GM12878 (cell line): Measurements from ENCODE around the gene MAP3K4. TPM values are rescaled to one million over a fixed set of nuclear protein-coding genes. Genes with fewer than 3 reads are reported as not detected.

ENCODE experiments used
- ATAC-seq: fragments of 200-7000 bp; cut with Tn5 transposase; 3 replicates; pipeline ENCODE4 v1.9.1; 2020; ENCODE audit warnings: mild to moderate bottlenecking, moderate library complexity
- BruUV-seq: library from RNA; stranded (reverse); fragments of 400-500 nt; replicated peaks from 2 replicates; lab custom pipeline; 2021; lab: Mats Ljungman, UMichigan
- CTCF ChIA-PET: fragments of 300-600 bp; sonication (Branson Sonifier 250); formaldehyde crosslinking; extraction: SDS; loops from one replicate; lab custom pipeline; 2021; ENCODE audit warnings: inconsistent platforms; lab: Yijun Ruan, JAX
- POLR2A ChIA-PET: fragments of 350-600 bp; formaldehyde crosslinking; extraction: SDS; loops from one replicate; lab custom pipeline; 2021; ENCODE audit warnings: inconsistent platforms; lab: Charles Lee
- RAD21 ChIA-PET: fragments of 300-600 bp; sonication (Branson Sonifier 250); formaldehyde crosslinking; loops from one replicate; lab custom pipeline; 2023; ENCODE audit warnings: antibody characterized with exemption; ENCODE audit not compliant: unreplicated experiment; lab: Charles Lee
- SMC1A ChIA-PET: fragments of 300-600 bp; sonication (Branson Sonifier 250); formaldehyde crosslinking; loops from one replicate; lab custom pipeline; 2023; ENCODE audit not compliant: unreplicated experiment, uncharacterized antibody; lab: Charles Lee
- DNase-seq: peaks from one replicate; pipeline ENCODE4 v3.0.0-alpha.2; 2011; ENCODE audit warnings: low read depth, low spot score
- FAIRE-seq: peaks from 3 replicates; lab custom pipeline; 2011; peaks lifted over from hg19 to GRCh38; lab: Jason Lieb, UNC
- H2AFZ ChIP-seq: 2 replicates; pipeline ENCODE4 v1.6.0; 2011; ENCODE audit warnings: low read depth, low read length, control low read depth; ENCODE audit not compliant: control insufficient read depth
- H3K27ac ChIP-seq: 2 replicates; pipeline ENCODE4 v1.5.1; 2011; ENCODE audit warnings: control low read depth; ENCODE audit not compliant: control insufficient read depth, insufficient read depth
- H3K27me3 ChIP-seq, 2 experiments: replicated peaks in 1 of 2; 2 replicates each; pipeline versions ENCODE4 v1.6.0 to v1.6.1; 2011; ENCODE audit warnings: low read length in 1 of 2; ENCODE audit not compliant: control insufficient read depth in 2 of 2, insufficient read depth in 2 of 2
- H3K36me3 ChIP-seq, 2 experiments: 2 replicates each; pipeline ENCODE4 v1.5.1; 2011; ENCODE audit warnings: low read length in 1 of 2; ENCODE audit not compliant: control insufficient read depth in 2 of 2, insufficient read depth in 2 of 2
- H3K4me1 ChIP-seq: 2 replicates; pipeline ENCODE4 v1.6.1; 2011; ENCODE audit warnings: mild to moderate bottlenecking, low read length, moderate library complexity, mixed read lengths; ENCODE audit not compliant: control insufficient read depth, insufficient read depth
- H3K4me2 ChIP-seq: 2 replicates; pipeline ENCODE4 v1.6.0; 2011; ENCODE audit warnings: control low read depth; ENCODE audit not compliant: control insufficient read depth, insufficient read depth
- H3K4me3 ChIP-seq: fragments of 200-600 bp; sonication (generic); 2 replicates; pipeline ENCODE4 v1.5.1; 2016
- H3K79me2 ChIP-seq: 2 replicates; pipeline ENCODE4 v1.6.0; 2011; ENCODE audit warnings: low read length; ENCODE audit not compliant: control insufficient read depth, insufficient read depth
- H3K9ac ChIP-seq: 2 replicates; pipeline ENCODE4 v1.8.0; 2011; ENCODE audit warnings: low read length, control low read depth, mixed read lengths; ENCODE audit not compliant: control insufficient read depth, insufficient read depth
- H3K9me3 ChIP-seq: replicated peaks from 3 replicates; pipeline ENCODE4 v1.5.1; 2011; ENCODE audit warnings: mild to moderate bottlenecking, low read length; ENCODE audit not compliant: control insufficient read depth, insufficient read depth
- H4K20me1 ChIP-seq: 2 replicates; pipeline ENCODE4 v1.6.0; 2011; ENCODE audit not compliant: control insufficient read depth, insufficient read depth
- CREM ChIP-seq: IDR thresholded peaks from 2 replicates; pipeline ENCODE4 v1.6.1; 2014; ENCODE audit warnings: antibody characterized with exemption, low read depth
- DPF2 ChIP-seq: fragments of 450-650 bp; IDR thresholded peaks from 2 replicates; pipeline ENCODE4 v1.6.1; 2017; ENCODE audit warnings: mild to moderate bottlenecking
- NFYA ChIP-seq: IDR thresholded peaks from 2 replicates; pipeline ENCODE4 v1.6.1; 2011; ENCODE audit warnings: low read depth, mild to moderate bottlenecking, low read length, improper control_type of control experiment, borderline replicate concordance
- NR2C2 ChIP-seq: IDR thresholded peaks from 2 replicates; pipeline ENCODE4 v1.6.1; 2011; ENCODE audit warnings: borderline replicate concordance, low read depth; ENCODE audit not compliant: control insufficient read depth, insufficient read length
- RELA ChIP-seq: fragments of 450-650 bp; IDR thresholded peaks from 2 replicates; pipeline ENCODE4 v1.8.0; 2014; ENCODE audit warnings: borderline replicate concordance; ENCODE audit not compliant: partially characterized antibody
- RUNX3 ChIP-seq: IDR thresholded peaks from 2 replicates; pipeline ENCODE4 v1.6.1; 2012; ENCODE audit warnings: low read length, inconsistent platforms
- SREBF1 ChIP-seq: IDR thresholded peaks from 2 replicates; pipeline ENCODE4 v1.6.1; 2012; ENCODE audit warnings: mild to moderate bottlenecking, low read length
- STAT3 ChIP-seq: IDR thresholded peaks from 2 replicates; pipeline ENCODE4 v1.6.1; 2011; ENCODE audit warnings: low read depth, low read length, improper control_type of control experiment
- ZNF622 ChIP-seq: fragments of 450-650 bp; IDR thresholded peaks from 2 replicates; pipeline ENCODE4 v1.6.1; 2017; ENCODE audit warnings: mild to moderate bottlenecking, inconsistent platforms
- WGBS: methylation state at CpG from one replicate; pipeline ENCODE4 v1.1.6; 2016; ENCODE audit warnings: low lambda C conversion rate; ENCODE audit not compliant: insufficient replicate concordance, insufficient coverage; ENCODE audit errors: missing lambda C conversion rate; 5-methylcytosine and 5-hydroxymethylcytosine counted together
- in situ Hi-C: fragments of 300-500 bp; cut with MboI; formaldehyde crosslinking; loops from 9 replicates; pipeline ENCODE4 v1.14.3; 2018; ENCODE audit warnings: mixed read lengths
- intact Hi-C: fragments of 100-400 bp; cut with micrococcal nuclease; formaldehyde crosslinking; loops from one replicate; pipeline ENCODE4 v1.14.2; 2022; ENCODE audit not compliant: unreplicated experiment
- polyA plus RNA-seq, 11 experiments: library from polyadenylated mRNA; depleted of rRNA in 4 of 11; unstranded in 6 of 11; stranded (reverse) in 5 of 11; fragments of >200 nt; fragmentation: Nextera tagmentation in 4 of 11; fragmentation: Illumina TruSeq in 1 of 11; extraction: Ambion mirVana in 4 of 11; extraction: Trizol in 1 of 11; gene quantifications; 1 replicate in 1 of 11; 2 replicates in 10 of 11; pipeline versions ENCODE4 v1.2.1 to v1.2.3, GENCODE V29; 2011 to 2016; ENCODE audit warnings: inconsistent platforms in 2 of 11, missing spikeins in 2 of 11, low read depth in 1 of 11
- total RNA-seq, 4 experiments: library from RNA; depleted of rRNA in 3 of 4; stranded (reverse); fragments of >200 nt in 3 of 4; fragmentation: Illumina TruSeq in 1 of 4; extraction: Trizol in 1 of 4; gene quantifications; 2 replicates each; pipeline versions ENCODE4 v1.2.1 to v1.2.3, GENCODE V29; 2013 to 2021
- TF ChIP-seq, protein P1 (sequence below): fragments of 450-650 bp; IDR thresholded peaks from 2 replicates; pipeline ENCODE4 v1.6.1; 2017; ENCODE audit warnings: mild to moderate bottlenecking, moderate library complexity
- TF ChIP-seq, protein P2 (sequence below): fragments of 450-650 bp; IDR thresholded peaks from 2 replicates; pipeline ENCODE4 v1.6.1; 2014; ENCODE audit warnings: mild to moderate bottlenecking
- TF ChIP-seq, protein P3 (sequence below): fragments of 450-650 bp; IDR thresholded peaks from 2 replicates; pipeline ENCODE4 v1.6.1; 2018; ENCODE audit warnings: mild to moderate bottlenecking, low read depth, moderate library complexity; ENCODE audit not compliant: partially characterized antibody
- TF ChIP-seq, protein P4 (sequence below): IDR thresholded peaks from 2 replicates; pipeline ENCODE4 v1.6.1; 2011; ENCODE audit warnings: borderline replicate concordance, low read depth, mild to moderate bottlenecking, moderate library complexity, low read length; ENCODE audit not compliant: insufficient read depth, poor library complexity, severe bottlenecking
- TF ChIP-seq, protein P5 (sequence below): IDR thresholded peaks from 2 replicates; pipeline ENCODE4 v1.6.1; 2011; ENCODE audit warnings: low read depth, mild to moderate bottlenecking, low read length, moderate library complexity, borderline replicate concordance; ENCODE audit errors: extremely low read depth

MAP3K4 gene
- total and polyA plus RNA-seq, 10 of the 15 experiments (the other 5 are each of a cell fraction or from before 2014, with no cell fraction given): 14.0 to 44.5 (median 23.1) TPM

DNA sequence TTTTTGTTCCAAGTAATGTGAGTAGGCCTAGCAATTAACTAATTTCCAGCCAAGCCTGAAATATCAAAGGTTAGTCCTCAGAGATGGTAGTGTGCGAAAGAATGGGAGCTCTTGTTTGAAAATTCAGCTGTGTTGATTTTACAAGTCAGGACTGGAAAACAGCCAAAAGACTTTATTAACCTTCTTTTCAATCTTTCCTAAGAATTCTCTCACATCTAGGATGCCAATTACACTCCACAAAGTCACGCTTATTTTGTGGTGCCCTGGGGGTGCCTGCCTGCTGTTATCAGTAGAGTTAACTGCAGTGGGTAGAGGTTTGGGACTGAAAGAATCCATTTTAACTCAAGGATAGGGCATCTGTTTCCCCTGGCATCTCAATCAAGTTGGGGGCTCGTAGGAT is 30.7 kb upstream of the MAP3K4 start:
- Histone ChIP-seq H3K4me2 (no peak overlapping the region), H3K4me3 (no peak overlapping the region), H3K9ac (no peak overlapping the region), H3K27ac (no peak overlapping the region), H4K20me1 (no peaks in the 10 kb centered on the region), H3K9me3 (no peaks in the 10 kb centered on the region), H2AFZ (no peak overlapping the region), H3K79me2 (no peaks in the 10 kb centered on the region), H3K4me1 (no peaks in the 10 kb centered on the region), H3K36me3 (no peaks in the 10 kb centered on the region), H3K27me3 (no peaks in the 10 kb centered on the region; a peak in 1 of 4 replicates)
- CTCF ChIA-PET: interaction anchor here (0.7 kb wide), 1 partner anchor 10 kb away, joined by 3 read pairs; no protein-coding TSS in a partner anchor
- TF ChIP-seq DPF2 (no peak), RELA (no peak), CREM (no peak), RUNX3 (no peak), ZNF622 (no peak), NFYA (no peak), NR2C2 (no peak), SREBF1 (no peak), STAT3 (no peak)
- TF ChIP-seq, protein P1, sequence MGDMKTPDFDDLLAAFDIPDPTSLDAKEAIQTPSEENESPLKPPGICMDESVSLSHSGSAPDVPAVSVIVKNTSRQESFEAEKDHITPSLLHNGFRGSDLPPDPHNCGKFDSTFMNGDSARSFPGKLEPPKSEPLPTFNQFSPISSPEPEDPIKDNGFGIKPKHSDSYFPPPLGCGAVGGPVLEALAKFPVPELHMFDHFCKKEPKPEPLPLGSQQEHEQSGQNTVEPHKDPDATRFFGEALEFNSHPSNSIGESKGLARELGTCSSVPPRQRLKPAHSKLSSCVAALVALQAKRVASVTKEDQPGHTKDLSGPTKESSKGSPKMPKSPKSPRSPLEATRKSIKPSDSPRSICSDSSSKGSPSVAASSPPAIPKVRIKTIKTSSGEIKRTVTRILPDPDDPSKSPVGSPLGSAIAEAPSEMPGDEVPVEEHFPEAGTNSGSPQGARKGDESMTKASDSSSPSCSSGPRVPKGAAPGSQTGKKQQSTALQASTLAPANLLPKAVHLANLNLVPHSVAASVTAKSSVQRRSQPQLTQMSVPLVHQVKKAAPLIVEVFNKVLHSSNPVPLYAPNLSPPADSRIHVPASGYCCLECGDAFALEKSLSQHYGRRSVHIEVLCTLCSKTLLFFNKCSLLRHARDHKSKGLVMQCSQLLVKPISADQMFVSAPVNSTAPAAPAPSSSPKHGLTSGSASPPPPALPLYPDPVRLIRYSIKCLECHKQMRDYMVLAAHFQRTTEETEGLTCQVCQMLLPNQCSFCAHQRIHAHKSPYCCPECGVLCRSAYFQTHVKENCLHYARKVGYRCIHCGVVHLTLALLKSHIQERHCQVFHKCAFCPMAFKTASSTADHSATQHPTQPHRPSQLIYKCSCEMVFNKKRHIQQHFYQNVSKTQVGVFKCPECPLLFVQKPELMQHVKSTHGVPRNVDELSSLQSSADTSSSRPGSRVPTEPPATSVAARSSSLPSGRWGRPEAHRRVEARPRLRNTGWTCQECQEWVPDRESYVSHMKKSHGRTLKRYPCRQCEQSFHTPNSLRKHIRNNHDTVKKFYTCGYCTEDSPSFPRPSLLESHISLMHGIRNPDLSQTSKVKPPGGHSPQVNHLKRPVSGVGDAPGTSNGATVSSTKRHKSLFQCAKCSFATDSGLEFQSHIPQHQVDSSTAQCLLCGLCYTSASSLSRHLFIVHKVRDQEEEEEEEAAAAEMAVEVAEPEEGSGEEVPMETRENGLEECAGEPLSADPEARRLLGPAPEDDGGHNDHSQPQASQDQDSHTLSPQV: no peak
- TF ChIP-seq, protein P2, sequence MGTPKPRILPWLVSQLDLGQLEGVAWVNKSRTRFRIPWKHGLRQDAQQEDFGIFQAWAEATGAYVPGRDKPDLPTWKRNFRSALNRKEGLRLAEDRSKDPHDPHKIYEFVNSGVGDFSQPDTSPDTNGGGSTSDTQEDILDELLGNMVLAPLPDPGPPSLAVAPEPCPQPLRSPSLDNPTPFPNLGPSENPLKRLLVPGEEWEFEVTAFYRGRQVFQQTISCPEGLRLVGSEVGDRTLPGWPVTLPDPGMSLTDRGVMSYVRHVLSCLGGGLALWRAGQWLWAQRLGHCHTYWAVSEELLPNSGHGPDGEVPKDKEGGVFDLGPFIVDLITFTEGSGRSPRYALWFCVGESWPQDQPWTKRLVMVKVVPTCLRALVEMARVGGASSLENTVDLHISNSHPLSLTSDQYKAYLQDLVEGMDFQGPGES: no peak
- TF ChIP-seq, protein P3, sequence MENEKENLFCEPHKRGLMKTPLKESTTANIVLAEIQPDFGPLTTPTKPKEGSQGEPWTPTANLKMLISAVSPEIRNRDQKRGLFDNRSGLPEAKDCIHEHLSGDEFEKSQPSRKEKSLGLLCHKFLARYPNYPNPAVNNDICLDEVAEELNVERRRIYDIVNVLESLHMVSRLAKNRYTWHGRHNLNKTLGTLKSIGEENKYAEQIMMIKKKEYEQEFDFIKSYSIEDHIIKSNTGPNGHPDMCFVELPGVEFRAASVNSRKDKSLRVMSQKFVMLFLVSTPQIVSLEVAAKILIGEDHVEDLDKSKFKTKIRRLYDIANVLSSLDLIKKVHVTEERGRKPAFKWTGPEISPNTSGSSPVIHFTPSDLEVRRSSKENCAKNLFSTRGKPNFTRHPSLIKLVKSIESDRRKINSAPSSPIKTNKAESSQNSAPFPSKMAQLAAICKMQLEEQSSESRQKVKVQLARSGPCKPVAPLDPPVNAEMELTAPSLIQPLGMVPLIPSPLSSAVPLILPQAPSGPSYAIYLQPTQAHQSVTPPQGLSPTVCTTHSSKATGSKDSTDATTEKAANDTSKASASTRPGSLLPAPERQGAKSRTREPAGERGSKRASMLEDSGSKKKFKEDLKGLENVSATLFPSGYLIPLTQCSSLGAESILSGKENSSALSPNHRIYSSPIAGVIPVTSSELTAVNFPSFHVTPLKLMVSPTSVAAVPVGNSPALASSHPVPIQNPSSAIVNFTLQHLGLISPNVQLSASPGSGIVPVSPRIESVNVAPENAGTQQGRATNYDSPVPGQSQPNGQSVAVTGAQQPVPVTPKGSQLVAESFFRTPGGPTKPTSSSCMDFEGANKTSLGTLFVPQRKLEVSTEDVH: no peak
- TF ChIP-seq, protein P4, sequence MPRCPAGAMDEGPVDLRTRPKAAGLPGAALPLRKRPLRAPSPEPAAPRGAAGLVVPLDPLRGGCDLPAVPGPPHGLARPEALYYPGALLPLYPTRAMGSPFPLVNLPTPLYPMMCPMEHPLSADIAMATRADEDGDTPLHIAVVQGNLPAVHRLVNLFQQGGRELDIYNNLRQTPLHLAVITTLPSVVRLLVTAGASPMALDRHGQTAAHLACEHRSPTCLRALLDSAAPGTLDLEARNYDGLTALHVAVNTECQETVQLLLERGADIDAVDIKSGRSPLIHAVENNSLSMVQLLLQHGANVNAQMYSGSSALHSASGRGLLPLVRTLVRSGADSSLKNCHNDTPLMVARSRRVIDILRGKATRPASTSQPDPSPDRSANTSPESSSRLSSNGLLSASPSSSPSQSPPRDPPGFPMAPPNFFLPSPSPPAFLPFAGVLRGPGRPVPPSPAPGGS: no peak
- TF ChIP-seq, protein P5, sequence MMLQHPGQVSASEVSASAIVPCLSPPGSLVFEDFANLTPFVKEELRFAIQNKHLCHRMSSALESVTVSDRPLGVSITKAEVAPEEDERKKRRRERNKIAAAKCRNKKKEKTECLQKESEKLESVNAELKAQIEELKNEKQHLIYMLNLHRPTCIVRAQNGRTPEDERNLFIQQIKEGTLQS: no peak
- intact Hi-C loops: no loop called here
- SMC1A ChIA-PET: no interaction called here
- ATAC-seq (no peak), FAIRE-seq (no peak), DNase-seq (no peak)
- no TSS peak for BruUV-seq
- in situ Hi-C loops: no loop called here
- 32% methylated on average over 3 of the region's 3 CpGs for WGBS
- RAD21 ChIA-PET: interaction anchor here (0.5 kb wide), 1 partner anchor 68 kb away, joined by 4 read pairs; no protein-coding TSS in a partner anchor
- POLR2A ChIA-PET: no interaction called here
